Natural killer cell (primary cell): ENCODE data around the gene GSE1. TPM values are rescaled to one million over a fixed set of nuclear protein-coding genes. Genes with fewer than 3 reads are reported as not detected.
A peak's percentile ranks its signal among the peaks of the same experiment; 100 is the strongest.

Source experiments
- ATAC-seq, 3 donors: fragments of 150-1000 bp in 2 of 3; fragments of 200-7000 bp in 1 of 3; cut with Tn5 transposase; 1 replicate in 1 of 3; 2 replicates in 2 of 3; pipeline ENCODE4 v1.10.0; 2021; ENCODE audit warnings: mild to moderate bottlenecking in 2 of 3, moderate library complexity in 2 of 3
- DNase-seq, 2 donors: peaks; one replicate each; pipeline versions ENCODE4 v3.0.0 to v3.0.0-alpha.2; 2013 to 2021; ENCODE audit warnings: mixed read lengths in 1 of 2
- H3K27ac ChIP-seq: one replicate; pipeline ENCODE4 v1.5.1; 2013; ENCODE audit warnings: mild to moderate bottlenecking, low read length
- H3K27me3 ChIP-seq: one replicate; pipeline ENCODE4 v1.6.1; 2013; ENCODE audit warnings: low read length; ENCODE audit not compliant: control insufficient read depth, insufficient read depth
- H3K36me3 ChIP-seq: one replicate; pipeline ENCODE4 v1.6.1; 2013; ENCODE audit warnings: low read length; ENCODE audit not compliant: control insufficient read depth, insufficient read depth
- H3K4me1 ChIP-seq: one replicate; pipeline ENCODE4 v1.6.1; 2013; ENCODE audit warnings: low read length; ENCODE audit not compliant: control insufficient read depth, insufficient read depth
- H3K4me3 ChIP-seq: one replicate; pipeline ENCODE4 v1.5.1; 2013; ENCODE audit warnings: low read length
- H3K9me3 ChIP-seq: one replicate; pipeline ENCODE4 v1.6.1; 2013; ENCODE audit warnings: low read length; ENCODE audit not compliant: control insufficient read depth, insufficient read depth
- H3K27ac Mint-ChIP-seq, 2 donors: one replicate each; pipeline ENCODE4 v1.8.0; 2022; ENCODE audit warnings: mild to moderate bottlenecking in 2 of 2, mixed read lengths in 2 of 2, moderate library complexity in 1 of 2
- H3K27me3 Mint-ChIP-seq, 2 donors: one replicate each; pipeline ENCODE4 v1.8.0; 2022; ENCODE audit warnings: low read depth in 2 of 2, mixed read lengths in 2 of 2
- H3K36me3 Mint-ChIP-seq: one replicate; pipeline ENCODE4 v1.8.0; 2022; ENCODE audit warnings: mixed read lengths
- H3K4me1 Mint-ChIP-seq, 2 donors: one replicate each; pipeline ENCODE4 v1.8.0; 2022; ENCODE audit warnings: mixed read lengths in 2 of 2
- H3K4me3 Mint-ChIP-seq: one replicate; pipeline ENCODE4 v1.8.0; 2022; ENCODE audit warnings: mild to moderate bottlenecking, moderate library complexity, mixed read lengths
- H3K9me3 Mint-ChIP-seq, 2 donors: one replicate each; pipeline ENCODE4 v1.8.0; 2022; ENCODE audit warnings: mixed read lengths in 2 of 2
- CTCF ChIP-seq: fragments of 200-600 bp; IDR thresholded peaks from one replicate; pipeline ENCODE4 v1.8.0; 2022; ENCODE audit warnings: antibody characterized with exemption
- WGBS: methylation state at CpG from one replicate; pipeline ENCODE4 v1.1.7; 2013; ENCODE audit warnings: missing lambda C conversion rate; ENCODE audit not compliant: insufficient coverage; 5-methylcytosine and 5-hydroxymethylcytosine counted together
- intact Hi-C: fragments of 100-400 bp; cut with micrococcal nuclease; formaldehyde crosslinking; loops from one replicate; pipeline ENCODE4 v1.14.2; 2022
- total RNA-seq, 4 donors: library from RNA; stranded (reverse); fragments of 120-200 nt in 1 of 4; gene quantifications; one replicate each; pipeline versions ENCODE4 v1.2.3 to v1.2.4, GENCODE V29; 2013 to 2022

Gene GSE1
- total RNA-seq, 3 donors from 2014 or later (not counting 1 experiment from before 2014, with no cell fraction given), result 232 to 277 (median 233) TPM

GRCh38 chr16:85634747-85635544 lies 21.8 kb downstream of the GSE1 start:
- Mint-ChIP-seq H3K27ac (peak overlapping the region in 1 of 2 donors; percentile 18), H3K4me3 (no peak overlapping the region)
- H3K4me1 ChIP-seq, result peaks cover 52% of the 10 kb centered on the region

GRCh38 chr16:85635545-85636140 lies 22.5 kb downstream of the GSE1 start:
- Mint-ChIP-seq H3K9me3 (no peaks in the 10 kb centered on the region), H3K36me3 (no peaks in the 10 kb centered on the region), H3K27ac (peak overlapping the region in 1 of 2 donors; percentile 18), H3K27me3 (no peaks in the 10 kb centered on the region), H3K4me3 (no peak overlapping the region), H3K4me1 (peaks cover 9 to 43% of the 10 kb centered on the region in 2 donors)
- Histone ChIP-seq H3K27me3 (no peaks in the 10 kb centered on the region), H3K36me3 (peaks cover 16% of the 10 kb centered on the region), H3K9me3 (no peaks in the 10 kb centered on the region), H3K4me3 (no peak overlapping the region), H3K4me1 (peaks cover 48% of the 10 kb centered on the region), H3K27ac (no peak overlapping the region)
- intact Hi-C loops, result no loop called here
- WGBS, result 73% methylated on average over 26 of the region's 26 CpGs
- TF ChIP-seq CTCF, result no peak
- ATAC-seq, result no peak
- DNase-seq, result no peak

More at GRCh38 chr16:85634747-85635544, 21.8 kb downstream of the GSE1 start:
- Histone ChIP-seq H3K4me3 (no peak overlapping the region), H3K9me3 (peaks cover 4% of the 10 kb centered on the region), H3K27me3 (no peaks in the 10 kb centered on the region), H3K36me3 (peaks cover 20% of the 10 kb centered on the region), H3K27ac (no peak overlapping the region)
- H3K4me1 Mint-ChIP-seq, result peaks cover 14 to 50% of the 10 kb centered on the region in 2 donors
- DNase-seq (no peak), ATAC-seq (no peak)
- no peak for TF ChIP-seq CTCF
- no peaks in the 10 kb centered on the region for H3K27me3 Mint-ChIP-seq
- intact Hi-C loops, result no loop called here
- H3K36me3 Mint-ChIP-seq, result no peaks in the 10 kb centered on the region
- 92% methylated on average over 24 of the region's 24 CpGs for WGBS
- no peaks in the 10 kb centered on the region for H3K9me3 Mint-ChIP-seq

GRCh38 chr16:85636234-85636812 lies 23.2 kb downstream of the GSE1 start:
- H3K36me3 ChIP-seq, result peaks cover 19% of the 10 kb centered on the region
- no peak for TF ChIP-seq CTCF
- no peaks in the 10 kb centered on the region for H3K27me3 Mint-ChIP-seq
- H3K27ac ChIP-seq, result no peak overlapping the region
- ATAC-seq, result no peak
- H3K9me3 Mint-ChIP-seq, result no peaks in the 10 kb centered on the region
- 96% methylated on average over 23 of the region's 27 CpGs for WGBS
- H3K36me3 Mint-ChIP-seq, result no peaks in the 10 kb centered on the region
- peaks cover 9 to 43% of the 10 kb centered on the region in 2 donors for H3K4me1 Mint-ChIP-seq
- H3K9me3 ChIP-seq, result no peaks in the 10 kb centered on the region
- DNase-seq, result no peak
- H3K4me3 Mint-ChIP-seq, result no peak overlapping the region
- intact Hi-C loops, result no loop called here
- peaks cover 45% of the 10 kb centered on the region for H3K4me1 ChIP-seq
- no peaks in the 10 kb centered on the region for H3K27me3 ChIP-seq
- H3K4me3 ChIP-seq, result no peak overlapping the region
- peak overlapping the region in 1 of 2 donors; percentile 18 for H3K27ac Mint-ChIP-seq
